H1 (cell line): ENCODE results near the gene BICRAL. TPM values are rescaled to one million over a fixed set of nuclear protein-coding genes. Genes with fewer than 3 reads are reported as not detected.
A peak's percentile ranks its signal among the peaks of the same experiment; 100 is the strongest.

Source experiments
- CTCF ChIA-PET: fragments of 300-600 bp; sonication (Branson Sonifier 250); formaldehyde crosslinking; loops from one replicate; lab custom pipeline; 2021; ENCODE audit not compliant: partially characterized antibody; lab: Charles Lee
- POLR2A ChIA-PET: fragments of 300-600 bp; sonication (Branson Sonifier 250); formaldehyde crosslinking; loops from one replicate; lab custom pipeline; 2021; ENCODE audit warnings: inconsistent platforms; ENCODE audit not compliant: partially characterized antibody; lab: Charles Lee
- DNase-seq, 2 experiments: peaks; one replicate each; pipeline versions ENCODE4 v3.0.0 to v3.0.0-alpha.2; 2010 to 2022; ENCODE audit warnings: low spot score in 2 of 2, low read depth in 1 of 2, mixed read lengths in 1 of 2
- FAIRE-seq: peaks from 2 replicates; lab custom pipeline; 2011; peaks lifted over from hg19 to GRCh38; lab: Jason Lieb, UNC
- H2AFZ ChIP-seq: 2 replicates; pipeline ENCODE4 v1.8.1; 2012; ENCODE audit warnings: low read length, inconsistent platforms
- H2AK5ac ChIP-seq: 2 replicates; pipeline ENCODE4 v1.6.1; 2013; ENCODE audit warnings: low read depth, low read length
- H2BK120ac ChIP-seq: replicated peaks from 2 replicates; pipeline ENCODE3; 2013; ENCODE audit warnings: low read depth, low read length, inconsistent platforms
- H2BK12ac ChIP-seq: 2 replicates; pipeline ENCODE4 v1.6.1; 2013; ENCODE audit warnings: low read depth, low read length
- H2BK15ac ChIP-seq: 2 replicates; pipeline ENCODE4 v1.6.1; 2013; ENCODE audit warnings: low read length
- H2BK20ac ChIP-seq: 2 replicates; pipeline ENCODE4 v1.6.1; 2013; ENCODE audit warnings: low read length
- H2BK5ac ChIP-seq: 2 replicates; pipeline ENCODE4 v1.6.1; 2013; ENCODE audit warnings: low read depth, low read length
- H3K14ac ChIP-seq: 2 replicates; pipeline ENCODE4 v1.6.1; 2013; ENCODE audit warnings: inconsistent platforms; ENCODE audit not compliant: insufficient read length
- H3K18ac ChIP-seq: 2 replicates; pipeline ENCODE4 v1.6.1; 2013; ENCODE audit warnings: low read length; ENCODE audit errors: extremely low read depth
- H3K23ac ChIP-seq: 2 replicates; pipeline ENCODE4 v1.6.1; 2013; ENCODE audit warnings: inconsistent platforms; ENCODE audit not compliant: insufficient read length
- H3K23me2 ChIP-seq: 2 replicates; pipeline ENCODE4 v1.6.1; 2013; ENCODE audit warnings: low read depth, low read length
- H3K27ac ChIP-seq: 2 replicates; pipeline ENCODE4 v1.6.1; 2011; ENCODE audit warnings: low read depth, low read length, inconsistent platforms
- H3K27me3 ChIP-seq, 4 experiments: replicated peaks in 1 of 4; 1 replicate in 1 of 4; 2 replicates in 3 of 4; pipeline versions ENCODE4 v1.6.1 to v1.8.1; 2011 to 2013; ENCODE audit warnings: low read length in 3 of 4, mild to moderate bottlenecking in 3 of 4, inconsistent platforms in 2 of 4, mixed read lengths in 2 of 4, moderate library complexity in 1 of 4; ENCODE audit not compliant: control insufficient read depth in 3 of 4, insufficient read depth in 3 of 4; ENCODE audit errors: extremely low read depth in 1 of 4
- H3K36me3 ChIP-seq, 4 experiments: 2 replicates each; pipeline versions ENCODE4 v1.6.1 to v1.8.1; 2011 to 2013; ENCODE audit warnings: mild to moderate bottlenecking in 4 of 4, low read length in 3 of 4, moderate library complexity in 2 of 4, control low read depth in 1 of 4, inconsistent platforms in 1 of 4; ENCODE audit not compliant: insufficient read depth in 4 of 4, control insufficient read depth in 2 of 4
- H3K4ac ChIP-seq: replicated peaks from 2 replicates; pipeline ENCODE3; 2013; ENCODE audit warnings: low read length, low read depth, mixed read lengths, inconsistent platforms; ENCODE audit not compliant: insufficient read length
- H3K4me1 ChIP-seq, 4 experiments: replicated peaks in 1 of 4; 1 replicate in 1 of 4; 2 replicates in 3 of 4; pipeline versions ENCODE4 v1.6.1 to v1.8.1; 2011 to 2013; ENCODE audit warnings: low read length in 3 of 4, inconsistent platforms in 2 of 4, mixed read lengths in 1 of 4; ENCODE audit not compliant: insufficient read depth in 4 of 4, control insufficient read depth in 3 of 4
- H3K4me2 ChIP-seq, 2 experiments: 2 replicates each; pipeline versions ENCODE4 v1.6.1 to v1.8.1; 2011 to 2013; ENCODE audit warnings: low read depth in 2 of 2, low read length in 2 of 2, control low read depth in 1 of 2, inconsistent platforms in 1 of 2, mild to moderate bottlenecking in 1 of 2; ENCODE audit not compliant: insufficient read depth in 1 of 2
- H3K4me3 ChIP-seq, 4 experiments: fragments of 200-600, 300-600 bp in 1 of 4; sonication (generic), shearing (Covaris generic), sonication (Bioruptor Twin) in 1 of 4; 2 replicates each; pipeline versions ENCODE4 v1.5.1 to v1.8.1; 2011 to 2016; ENCODE audit warnings: low read length in 4 of 4, low read depth in 3 of 4, control low read depth in 2 of 4, inconsistent platforms in 2 of 4, mild to moderate bottlenecking in 2 of 4, mixed read lengths in 1 of 4, moderate library complexity in 1 of 4; ENCODE audit not compliant: insufficient read depth in 2 of 4; ENCODE audit errors: extremely low read depth in 1 of 4
- H3K56ac ChIP-seq: replicated peaks from 2 replicates; pipeline ENCODE3; 2013; ENCODE audit warnings: low read depth, mild to moderate bottlenecking, mixed read lengths, low read length, inconsistent platforms; ENCODE audit not compliant: insufficient read length
- H3K79me1 ChIP-seq: 2 replicates; pipeline ENCODE4 v1.6.1; 2013; ENCODE audit warnings: low read depth, low read length, control low read depth
- H3K79me2 ChIP-seq, 2 experiments: 2 replicates each; pipeline versions ENCODE4 v1.6.1 to v1.8.1; 2012 to 2013; ENCODE audit warnings: low read length in 2 of 2, mild to moderate bottlenecking in 2 of 2, inconsistent platforms in 1 of 2; ENCODE audit not compliant: insufficient read depth in 2 of 2, control insufficient read depth in 1 of 2
- H3K9ac ChIP-seq, 4 experiments: replicated peaks in 1 of 4; 1 replicate in 1 of 4; 2 replicates in 3 of 4; pipeline versions ENCODE4 v1.6.1 to v1.8.1; 2011 to 2013; ENCODE audit warnings: low read depth in 3 of 4, low read length in 3 of 4, control low read depth in 2 of 4, mild to moderate bottlenecking in 2 of 4, moderate library complexity in 2 of 4, inconsistent platforms in 1 of 4; ENCODE audit errors: extremely low read depth in 1 of 4
- H3K9me3 ChIP-seq, 2 experiments: 2 replicates each; pipeline versions ENCODE4 v1.6.1 to v1.8.1; 2012 to 2013; ENCODE audit warnings: mild to moderate bottlenecking in 2 of 2, moderate library complexity in 2 of 2, control low read depth in 1 of 2, inconsistent platforms in 1 of 2, low read depth in 1 of 2, low read length in 1 of 2, mixed read lengths in 1 of 2; ENCODE audit not compliant: insufficient read depth in 2 of 2
- H4K20me1 ChIP-seq, 2 experiments: replicated peaks in 1 of 2; 2 replicates each; pipeline versions ENCODE3 to v1.8.1; 2011 to 2013; ENCODE audit warnings: inconsistent platforms in 2 of 2, low read length in 2 of 2, mild to moderate bottlenecking in 1 of 2; ENCODE audit not compliant: insufficient read depth in 2 of 2, control insufficient read depth in 1 of 2
- H4K5ac ChIP-seq: 2 replicates; pipeline ENCODE4 v1.6.1; 2013; ENCODE audit warnings: low read length, low read depth, mixed read lengths, inconsistent platforms; ENCODE audit not compliant: insufficient read length
- H4K8ac ChIP-seq: 2 replicates; pipeline ENCODE4 v1.8.0; 2013; ENCODE audit warnings: mild to moderate bottlenecking, moderate library complexity, low read length, inconsistent platforms; ENCODE audit not compliant: insufficient read depth; ENCODE audit errors: extremely low read depth
- H4K91ac ChIP-seq: replicated peaks from 2 replicates; pipeline ENCODE3; 2013; ENCODE audit warnings: low read length, mixed read lengths, inconsistent platforms; ENCODE audit not compliant: insufficient read length
- BRCA1 ChIP-seq: IDR thresholded peaks from 2 replicates; pipeline ENCODE4 v1.6.1; 2012; ENCODE audit warnings: low read depth, low read length, improper control_type of control experiment
- CHD2 ChIP-seq: IDR thresholded peaks from 2 replicates; pipeline ENCODE4 v1.6.1; 2012; ENCODE audit warnings: low read length, improper control_type of control experiment
- POLR2A ChIP-seq, 2 experiments: IDR thresholded peaks; 1 replicate in 1 of 2; 2 replicates in 1 of 2; pipeline ENCODE4 v1.6.1; 2011; ENCODE audit warnings: low read depth in 2 of 2, low read length in 2 of 2, mild to moderate bottlenecking in 2 of 2; ENCODE audit errors: control extremely low read depth in 1 of 2
- TAF1 ChIP-seq: IDR thresholded peaks from 2 replicates; pipeline ENCODE4 v1.6.1; 2011; ENCODE audit warnings: mild to moderate bottlenecking, low read depth, low read length
- TAF7 ChIP-seq: optimal IDR thresholded peaks from 2 replicates; pipeline ENCODE3; 2011; ENCODE audit warnings: low read depth, mild to moderate bottlenecking, inconsistent platforms, low read length, moderate library complexity, borderline replicate concordance
- TBP ChIP-seq: IDR thresholded peaks from 2 replicates; pipeline ENCODE4 v1.6.1; 2011; ENCODE audit warnings: low read depth, low read length, improper control_type of control experiment
- WGBS, 2 experiments: shearing (Covaris generic) in 1 of 2; methylation state at CpG; one replicate each; pipeline versions ENCODE4 v1.1.6 to v1.1.7; 2013 to 2015; ENCODE audit warnings: low lambda C conversion rate in 2 of 2, mixed read lengths in 2 of 2, inconsistent platforms in 1 of 2, low coverage in 1 of 2, missing lambda C conversion rate in 1 of 2; ENCODE audit not compliant: insufficient replicate concordance in 2 of 2, insufficient coverage in 1 of 2, insufficient read length in 1 of 2; ENCODE audit errors: extremely low coverage in 1 of 2, missing lambda C conversion rate in 1 of 2; 5-methylcytosine and 5-hydroxymethylcytosine counted together
- long read RNA-seq, 2 experiments: library from RNA in 1 of 2; library from capped mRNA in 1 of 2; stranded (forward); transcript quantifications; one replicate each; pipeline ENCODE4 v2.0.0, GENCODE V29; 2021; ENCODE audit warnings: inconsistent platforms in 1 of 2
- polyA minus RNA-seq, 3 experiments: library from RNA; depleted of rRNA, polyadenylated mRNA; stranded (reverse); fragments of >200 nt; gene quantifications; 1 replicate in 2 of 3; 2 replicates in 1 of 3; pipeline ENCODE4 v1.2.3, GENCODE V29; 2011
- polyA plus RNA-seq, 7 experiments: library from polyadenylated mRNA; depleted of rRNA in 3 of 7; stranded (reverse) in 5 of 7; unstranded in 2 of 7; fragments of >200 nt in 5 of 7; fragments of 200-250 nt in 2 of 7; gene quantifications; 1 replicate in 5 of 7; 2 replicates in 1 of 7; 4 replicates in 1 of 7; pipeline versions ENCODE4 v1.2.1 to v1.2.3, GENCODE V29; 2011 to 2013; ENCODE audit warnings: missing spikeins in 2 of 7, mixed read lengths in 2 of 7
- total RNA-seq: library from RNA; stranded (reverse); fragmentation: NEBNext Ultra II Directional; extraction: Animal tissue kit (Norgen Biotek cat#: 25700); gene quantifications from 2 replicates; pipeline ENCODE4 v1.2.1, GENCODE V29; 2021

Gene BICRAL
- total RNA-seq (12.2 and 12.7 TPM in 2 replicates), polyA plus RNA-seq (2011; rRNA removed) (6.9 and 9.4 TPM in 2 replicates), polyA minus RNA-seq (2011; rRNA and poly(A)+ RNA removed) (34.5 and 34.8 TPM in 2 replicates)
- polyA plus RNA-seq (2011; cell fraction: cytosol; rRNA removed): 7.6 TPM
- polyA plus RNA-seq (2011; cell fraction: nucleus; rRNA removed): 6.5 TPM
- 4.7 to 6.8 TPM (median 5.4 TPM) in 4 replicates for polyA plus RNA-seq (2012, experiment 1 of 2)
- polyA plus RNA-seq (2012, experiment 2 of 2): 0.54 TPM
- 5.9 TPM for polyA plus RNA-seq (2013, experiment 1 of 2)
- polyA plus RNA-seq (2013, experiment 2 of 2): 5.5 TPM
- 11.2 TPM for polyA minus RNA-seq (2011; cell fraction: cytosol; rRNA and poly(A)+ RNA removed)
- 14.8 TPM for polyA minus RNA-seq (2011; cell fraction: nucleus; rRNA and poly(A)+ RNA removed)
- long read RNA-seq, experiment 1, partial matches to known transcripts: 4 of 4 reads
- long read RNA-seq, experiment 1, other reads (novel, unspliced or antisense): 0 of 4 reads
- long read RNA-seq, experiment 2: 0 reads

DNA sequence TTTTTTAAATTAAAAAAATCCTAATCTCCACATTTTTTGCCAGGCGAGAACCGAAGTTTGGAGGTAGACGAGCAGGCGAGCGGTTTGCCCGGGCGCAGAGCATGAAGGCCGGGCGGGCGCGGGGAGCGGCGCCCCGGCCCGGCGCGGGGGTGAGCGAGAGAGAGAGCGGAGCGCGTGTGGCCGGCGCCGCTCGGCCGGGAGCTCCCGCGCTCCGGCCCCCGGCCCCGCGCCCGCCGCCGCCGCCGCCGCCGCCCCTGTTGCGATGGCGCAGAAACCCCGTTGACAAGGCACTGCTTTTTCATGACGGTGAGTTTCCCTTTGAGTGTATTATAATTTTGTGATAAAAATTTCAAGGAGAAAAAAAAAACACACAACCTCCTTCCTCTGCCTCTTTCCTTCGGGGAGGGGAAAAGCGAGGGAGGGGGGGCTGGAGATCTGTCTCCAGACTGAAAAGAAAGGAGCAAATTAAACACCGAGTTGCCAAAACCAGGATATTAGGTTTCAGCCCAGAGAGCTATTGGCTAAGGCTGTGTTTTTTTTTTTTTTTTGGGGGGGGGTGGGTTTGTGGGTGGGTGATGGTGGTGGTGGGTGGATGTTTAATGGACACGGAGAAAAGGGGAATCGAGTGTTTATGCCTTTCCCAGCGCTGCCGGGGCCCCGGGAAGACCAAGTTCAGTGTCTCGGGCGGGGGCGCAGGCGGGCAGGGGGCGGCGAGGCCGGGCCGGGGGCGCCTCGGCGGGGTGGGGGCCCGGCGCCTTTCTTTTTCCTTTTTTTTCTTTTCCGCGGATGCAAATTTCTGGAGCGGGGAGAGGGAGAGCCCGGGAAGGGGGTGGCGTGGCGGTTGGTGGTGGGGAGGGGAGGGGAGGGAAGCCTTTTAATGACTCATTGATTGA is at the start of gene BICRAL:
BICRAL (plus strand) TSS at position 257 of the 893 bp plus-strand sequence. CDS start 39,971 bp downstream, outside the sequence.
- peak within 1 kb of the TSS; percentile 98 for H3K27ac ChIP-seq
- H3K4me2 ChIP-seq: peak within 1 kb of the TSS; percentile 69 to 72
- no peak within 1 kb of the TSS; the same call in 1 of the 2 replicates for H3K18ac ChIP-seq
- peak within 1 kb of the TSS; percentile 100 for H4K8ac ChIP-seq
- peak within 1 kb of the TSS; percentile 82 to 96 (median 88) for H3K4me3 ChIP-seq
- H3K4me1 ChIP-seq: peaks cover 0 to 9% (median 0%) of the 10 kb centered on the region in 4 experiments; a peak in 3 of 7 replicates
- WGBS, 2 experiments: 0% methylated on average over 13 of the region's 70 CpGs; no CpG with 5 or more reads in 1 of the 2 experiments
- no peak within 1 kb of the TSS for H2BK15ac ChIP-seq
- peak within 1 kb of the TSS; percentile 96 to 100 (median 98) for H3K9ac ChIP-seq
- peaks cover 9 to 43% of the 10 kb centered on the region in 2 experiments; a peak in 3 of 4 replicates for H3K79me2 ChIP-seq
- DNase-seq: peak in 1 of 2 experiments; percentile 79
- no peaks in the 10 kb centered on the region for H3K79me1 ChIP-seq
- no peak within 1 kb of the TSS for H3K14ac ChIP-seq
- no peak within 1 kb of the TSS for H2BK20ac ChIP-seq
- H3K4ac ChIP-seq: no peak within 1 kb of the TSS
- 0 out of 2 replicates have a peak within 1 kb of the TSS, but pooled peaks have one; percentile 46 for H2AK5ac ChIP-seq
- H3K23me2 ChIP-seq: no peaks in the 10 kb centered on the region; the same call in 1 of the 2 replicates
- H3K27me3 ChIP-seq: no peaks in the 10 kb centered on the region
- ChIA-PET CTCF (interaction anchor here (0.5 to 1.7 kb wide), 3 partner anchors 12 to 466 kb away, joined by 3 to 6 read pairs (median 3); no protein-coding TSS in a partner anchor), POLR2A (interaction anchor here (0.5 to 13.8 kb wide), 21 partner anchors 8 to 645 kb away, joined by 3 to 277 read pairs (median 4); partner anchors contain the start of genes RPL7L1 and TBCC)
- no peak within 1 kb of the TSS for H2AFZ ChIP-seq
- H4K20me1 ChIP-seq: peaks cover 0 to 1% of the 10 kb centered on the region in 2 experiments
- FAIRE-seq: no peak
- H2BK12ac ChIP-seq: no peak within 1 kb of the TSS; the same call in 1 of the 2 replicates
- H3K56ac ChIP-seq: peak within 1 kb of the TSS; percentile 64
- peak within 1 kb of the TSS; percentile 88 for H4K91ac ChIP-seq
- H3K23ac ChIP-seq: no peak within 1 kb of the TSS
- peak within 1 kb of the TSS; percentile 92 for H2BK120ac ChIP-seq
- H4K5ac ChIP-seq: peak within 1 kb of the TSS; percentile 84
- H3K9me3 ChIP-seq: no peaks in the 10 kb centered on the region
- TF ChIP-seq CHD2: no peak
- TF ChIP-seq BRCA1: no peak
- peak in 1 of 2 experiments; percentile 40; a peak in 1 of 3 replicates for TF ChIP-seq POLR2A (IDR thresholded peaks at IDR 0.05; ENCODE audit: control extremely low read depth in 1 of 2, low read depth in 2 of 2, low read length in 2 of 2)
- TF ChIP-seq TBP: no peak; the same call in 1 of the 2 replicates
- peak; percentile 74 for TF ChIP-seq TAF7
- TF ChIP-seq TAF1: peak; percentile 64
- H3K36me3 ChIP-seq: no peaks in the 10 kb centered on the region
- H2BK5ac ChIP-seq: peak within 1 kb of the TSS; percentile 95
